Prostate gland (tissue), 2 donors: ENCODE data around the gene DAAM1.

Source experiments
- CTCF ChIP-seq, 4 experiments: fragments of 200-600 bp in 2 of 4; fragments of 450-650 bp in 2 of 4; sonication (generic) in 2 of 4; IDR thresholded peaks; 1 replicate in 3 of 4; 2 replicates in 1 of 4; pipeline ENCODE4 v1.5.1; 2016 to 2019; ENCODE audit warnings: antibody characterized with exemption in 4 of 4, mild to moderate bottlenecking in 2 of 4, moderate library complexity in 2 of 4
- POLR2A ChIP-seq: fragments of 450-650 bp; IDR thresholded peaks from one replicate; pipeline ENCODE4 v1.6.1; 2016; ENCODE audit warnings: antibody characterized with exemption, mild to moderate bottlenecking

- TF ChIP-seq CTCF (IDR thresholded peaks at IDR 0.05), result no peak
- TF ChIP-seq POLR2A, result no peak
These were observed 5.3 kb upstream of the DAAM1 start for GRCh38 chr14:59183150-59183549.
